ENCODE measurements around the gene KIAA1217. TPM values are rescaled to one million over a fixed set of nuclear protein-coding genes. Genes with fewer than 3 reads are reported as not detected.

The KIAA1217 gene
- total RNA-seq, 1 experiment from 2014 or later = 7.8 TPM

GRCh38 chr10:24214762-24215161 is 5.8 kb downstream of the KIAA1217 start:
- DNase-seq (ENCODE audit: low read depth, low spot score) = no peak
- no peak overlapping the region for H3K4me2 ChIP-seq (ENCODE audit: low read length)
- BruUV-seq (replicated peaks) = no TSS peak
- H3K9ac ChIP-seq (ENCODE audit: low read length) = no peak overlapping the region
- peaks cover 0 to 3% of the 10 kb centered on the region in 2 experiments; a peak in 1 of 4 replicates for H3K4me1 ChIP-seq (ENCODE audit: control insufficient read depth in 1 of 2, insufficient read depth in 2 of 2, low read length in 2 of 2)
- H3K36me3 ChIP-seq (ENCODE audit: control insufficient read depth in 1 of 2, insufficient read depth in 2 of 2, low read length in 2 of 2) = no peaks in the 10 kb centered on the region
- H3K27me3 ChIP-seq (ENCODE audit: insufficient read depth, low read length) = peaks cover 11% of the 10 kb centered on the region; the same call in 1 of the 2 replicates
- ChIA-PET RAD21 (ENCODE audit: low non-redundant PET in 1 of 2, low total read pairs in 2 of 2, uncharacterized antibody in 2 of 2, unreplicated experiment in 2 of 2) (no interaction called here), POLR2A (no interaction called here), CTCF (no interaction called here)
- no peak overlapping the region for H2AFZ ChIP-seq (ENCODE audit: low read depth, low read length, poor library complexity, severe bottlenecking)
- H3K9me3 ChIP-seq (ENCODE audit: control insufficient read depth in 1 of 2, insufficient read depth in 1 of 2, low read depth in 1 of 2, low read length in 2 of 2) = no peaks in the 10 kb centered on the region
- H3K4me3 ChIP-seq (replicated peaks in 1 of 2; ENCODE audit: low read depth in 1 of 2, low read length in 2 of 2) = no peak overlapping the region
- no peaks in the 10 kb centered on the region for H3K9me2 ChIP-seq (ENCODE audit: insufficient read depth)
- intact Hi-C loops (cut with micrococcal nuclease) = no loop called here
- TF ChIP-seq CBX3 (IDR thresholded peaks at IDR 0.05; ENCODE audit: low read depth) (no peak), ZFX (IDR thresholded peaks at IDR 0.05) (no peak), CTCF (IDR thresholded peaks at IDR 0.05 in 2 of 3, conservative IDR thresholded peaks at IDR 0.05 in 1 of 3; ENCODE audit: borderline replicate concordance in 1 of 3, insufficient read depth in 1 of 3, low read depth in 2 of 3, low read length in 2 of 3) (no peak), EGR1 (IDR thresholded peaks at IDR 0.05; ENCODE audit: low read depth) (no peak), POLR2A (IDR thresholded peaks at IDR 0.05; ENCODE audit: borderline replicate concordance, extremely low read depth, insufficient read depth, insufficient read length) (no peak), REST (IDR thresholded peaks at IDR 0.05; ENCODE audit: low read depth) (no peak), YY1 (IDR thresholded peaks at IDR 0.05; ENCODE audit: extremely low read depth, insufficient replicate concordance, low read depth, low read length) (no peak), FOSL1 (IDR thresholded peaks at IDR 0.05; ENCODE audit: low read depth) (no peak), SIN3A (IDR thresholded peaks at IDR 0.05; ENCODE audit: low read depth) (no peak), TCF7L2 (IDR thresholded peaks at IDR 0.05; ENCODE audit: borderline replicate concordance, extremely low read depth, insufficient read depth, insufficient read length) (no peak), ATF3 (IDR thresholded peaks at IDR 0.05) (no peak), POLR2AphosphoS5 (IDR thresholded peaks at IDR 0.05; ENCODE audit: low read depth, low read length) (no peak)
- H3K79me2 ChIP-seq (ENCODE audit: insufficient read depth, low read length) = no peaks in the 10 kb centered on the region
- no peak for ATAC-seq
- no peaks in the 10 kb centered on the region for H4K20me1 ChIP-seq (ENCODE audit: insufficient read depth)
- H3K27ac ChIP-seq (ENCODE audit: low read depth, low read length) = no peak overlapping the region
